Calu3 (cell line): Measurements from ENCODE around the gene GRM1. TPM values are rescaled to one million over a fixed set of nuclear protein-coding genes. Genes with fewer than 3 reads are reported as not detected.

ENCODE experiments used
- BruUV-seq: library from RNA; stranded (reverse); fragments of 400-500 nt; replicated peaks from 2 replicates; lab custom pipeline; 2021; lab: Mats Ljungman, UMichigan
- CTCF ChIA-PET: fragments of 300-600 bp; sonication (Branson Sonifier 250); formaldehyde crosslinking; loops from one replicate; lab custom pipeline; 2022; ENCODE audit warnings: antibody characterized with exemption; lab: Charles Lee
- DNase-seq: peaks from one replicate; pipeline ENCODE4 v3.0.0; 2022
- H3K27ac Mint-ChIP-seq: one replicate; pipeline ENCODE4 v1.8.0; 2022; ENCODE audit warnings: mixed read lengths; ENCODE audit not compliant: unreplicated experiment
- H3K27me3 Mint-ChIP-seq: one replicate; pipeline ENCODE4 v1.8.0; 2022; ENCODE audit warnings: mixed read lengths; ENCODE audit not compliant: unreplicated experiment
- H3K36me3 Mint-ChIP-seq: one replicate; pipeline ENCODE4 v1.8.0; 2022; ENCODE audit warnings: mild to moderate bottlenecking, moderate library complexity, mixed read lengths; ENCODE audit not compliant: insufficient read depth, unreplicated experiment
- H3K4me1 Mint-ChIP-seq: one replicate; pipeline ENCODE4 v1.8.0; 2022; ENCODE audit warnings: mild to moderate bottlenecking, low read depth, mixed read lengths; ENCODE audit not compliant: unreplicated experiment
- H3K4me3 Mint-ChIP-seq: one replicate; pipeline ENCODE4 v1.8.0; 2022; ENCODE audit warnings: mild to moderate bottlenecking, low read depth, moderate library complexity, mixed read lengths; ENCODE audit not compliant: unreplicated experiment
- H3K9me3 Mint-ChIP-seq: one replicate; pipeline ENCODE4 v1.8.0; 2022; ENCODE audit warnings: low read depth, mixed read lengths; ENCODE audit not compliant: unreplicated experiment
- CTCF ChIP-seq: fragments of 200-600 bp; IDR thresholded peaks from one replicate; pipeline ENCODE4 v1.8.0; 2022; ENCODE audit warnings: antibody characterized with exemption; ENCODE audit not compliant: unreplicated experiment
- intact Hi-C: fragments of 100-400 bp; cut with micrococcal nuclease; formaldehyde crosslinking; loops from one replicate; pipeline ENCODE4 v1.10.0; 2022; ENCODE audit not compliant: unreplicated experiment
- total RNA-seq: library from RNA; stranded (reverse); gene quantifications from 2 replicates; pipeline ENCODE4 v1.2.3, GENCODE V29; 2022

Gene GRM1
- total RNA-seq, 1 experiment from 2014 or later = not detected

- Mint-ChIP-seq H3K9me3 (no peaks in the 10 kb centered on the region), H3K4me3 (no peak overlapping the region), H3K27ac (no peak overlapping the region), H3K4me1 (no peaks in the 10 kb centered on the region), H3K36me3 (no peaks in the 10 kb centered on the region), H3K27me3 (no peaks in the 10 kb centered on the region)
- CTCF ChIA-PET = no interaction called here
- intact Hi-C loops = no loop called here
- no peak for TF ChIP-seq CTCF
- no peak for DNase-seq
- BruUV-seq = no TSS peak
Observed at GRCh38 chr6:146472918-146473317, 444.1 kb downstream of the GRM1 start.

- no peak for TF ChIP-seq CTCF
Observed at GRCh38 chr6:146481527-146481926, 452.7 kb downstream of the GRM1 start.

GRCh38 chr6:146484411-146484810 lies 455.5 kb downstream of the GRM1 start:
- no peaks in the 10 kb centered on the region for H3K9me3 Mint-ChIP-seq
- H3K4me3 Mint-ChIP-seq = no peak overlapping the region
- CTCF ChIA-PET = no interaction called here
- intact Hi-C loops = no loop called here
- no peak for DNase-seq
- no peaks in the 10 kb centered on the region for H3K4me1 Mint-ChIP-seq
- BruUV-seq = no TSS peak
- TF ChIP-seq CTCF = no peak
- no peaks in the 10 kb centered on the region for H3K36me3 Mint-ChIP-seq
- no peak overlapping the region for H3K27ac Mint-ChIP-seq
- no peaks in the 10 kb centered on the region for H3K27me3 Mint-ChIP-seq

More at GRCh38 chr6:146481527-146481926, 452.7 kb downstream of the GRM1 start:
- Mint-ChIP-seq H3K4me3 (no peak overlapping the region), H3K9me3 (no peaks in the 10 kb centered on the region), H3K36me3 (no peaks in the 10 kb centered on the region), H3K27ac (no peak overlapping the region), H3K27me3 (no peaks in the 10 kb centered on the region), H3K4me1 (no peaks in the 10 kb centered on the region)
- intact Hi-C loops = no loop called here
- no peak for DNase-seq
- CTCF ChIA-PET = no interaction called here
- no TSS peak for BruUV-seq

Other genes with a start within 250 kb of the GRM1 start
- gene FBXO30, start 214.3 kb upstream of the GRM1 start, total RNA-seq = 3.6 TPM in 2 replicates
- gene SHPRH, start 64.7 kb upstream of the GRM1 start, total RNA-seq = 11.1 and 12.7 TPM in 2 replicates